ENCODE data around the gene PDSS1. TPM values are rescaled to one million over a fixed set of nuclear protein-coding genes. Genes with fewer than 3 reads are reported as not detected.
A peak's percentile ranks its signal among the peaks of the same experiment; 100 is the strongest.

The PDSS1 gene
- total and polyA plus RNA-seq, 2 of the 13 experiments (the other 11 are each of a cell fraction or from before 2014, with no cell fraction given), result 18.7 to 19.3 TPM

- peak; percentile 30 for TF ChIP-seq AGO1 (IDR thresholded peaks at IDR 0.05; ENCODE audit: low read depth, low read length, poor library complexity, severe bottlenecking)
- TF ChIP-seq ZNF7 (CRISPR knock-in tag; IDR thresholded peaks at IDR 0.05), result 0 out of 2 replicates have a peak, but pooled peaks have one; percentile 5
- 0 out of 2 replicates have a peak, but pooled peaks have one; percentile 15 for TF ChIP-seq DRAP1 (CRISPR knock-in tag; IDR thresholded peaks at IDR 0.05)
- no peak for TF ChIP-seq ATF7 (IDR thresholded peaks at IDR 0.05)
- TF ChIP-seq ATF7 (CRISPR knock-in tag; IDR thresholded peaks at IDR 0.05), result no peak
- TF ChIP-seq ZNF737 (CRISPR knock-in tag; IDR thresholded peaks at IDR 0.05; ENCODE audit: borderline replicate concordance), result peak; percentile 57; the same call in 1 of the 2 replicates
- TF ChIP-seq ZC3H13 (CRISPR knock-in tag; IDR thresholded peaks at IDR 0.05), result 0 out of 2 replicates have a peak, but pooled peaks have one; percentile 49
- no peak for TF ChIP-seq NR3C1 (CRISPR knock-in tag; IDR thresholded peaks at IDR 0.05)
- no peak; the same call in 1 of the 2 replicates for TF ChIP-seq JDP2 (CRISPR knock-in tag; IDR thresholded peaks at IDR 0.05; ENCODE audit: borderline replicate concordance)
- peak; percentile 49; the same call in 1 of the 2 replicates for TF ChIP-seq FOXO1 (CRISPR knock-in tag; IDR thresholded peaks at IDR 0.05)
- TF ChIP-seq HHEX (CRISPR knock-in tag; IDR thresholded peaks at IDR 0.05), result no peak
- no peak for TF ChIP-seq HOXA5 (CRISPR knock-in tag; IDR thresholded peaks at IDR 0.05)
- TF ChIP-seq ARID4A (CRISPR knock-in tag; IDR thresholded peaks at IDR 0.05; ENCODE audit: borderline replicate concordance), result peak; percentile 86; the same call in 1 of the 2 replicates
- no peak for TF ChIP-seq ZFP36 (IDR thresholded peaks at IDR 0.05; ENCODE audit: borderline replicate concordance, low read depth, low read length, partially characterized antibody)
- TF ChIP-seq ZNF720 (CRISPR knock-in tag; IDR thresholded peaks at IDR 0.05), result no peak
- TF ChIP-seq BCLAF1 (IDR thresholded peaks at IDR 0.05), result no peak
- peak; percentile 20; the same call in 1 of the 2 replicates for TF ChIP-seq RXRB (CRISPR knock-in tag; IDR thresholded peaks at IDR 0.05; ENCODE audit: borderline replicate concordance)
- no peak for TF ChIP-seq MATR3 (CRISPR knock-in tag; IDR thresholded peaks at IDR 0.05)
- TF ChIP-seq ZNF253 (CRISPR knock-in tag; IDR thresholded peaks at IDR 0.05; ENCODE audit: borderline replicate concordance), result no peak
- TF ChIP-seq REXO4 (CRISPR knock-in tag; IDR thresholded peaks at IDR 0.05; ENCODE audit: borderline replicate concordance), result no peak
- TF ChIP-seq, protein P1, sequence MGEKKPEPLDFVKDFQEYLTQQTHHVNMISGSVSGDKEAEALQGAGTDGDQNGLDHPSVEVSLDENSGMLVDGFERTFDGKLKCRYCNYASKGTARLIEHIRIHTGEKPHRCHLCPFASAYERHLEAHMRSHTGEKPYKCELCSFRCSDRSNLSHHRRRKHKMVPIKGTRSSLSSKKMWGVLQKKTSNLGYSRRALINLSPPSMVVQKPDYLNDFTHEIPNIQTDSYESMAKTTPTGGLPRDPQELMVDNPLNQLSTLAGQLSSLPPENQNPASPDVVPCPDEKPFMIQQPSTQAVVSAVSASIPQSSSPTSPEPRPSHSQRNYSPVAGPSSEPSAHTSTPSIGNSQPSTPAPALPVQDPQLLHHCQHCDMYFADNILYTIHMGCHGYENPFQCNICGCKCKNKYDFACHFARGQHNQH (CRISPR knock-in tag; IDR thresholded peaks at IDR 0.05), result no peak
- no peak for TF ChIP-seq ZSCAN12 (CRISPR knock-in tag; IDR thresholded peaks at IDR 0.05)
Observed at GRCh38 chr10:26697163-26697921, at the start of gene PDSS1 (continued).

Data from HepG2 (cell line).